GM12878 (cell line): Measurements from ENCODE around the gene C3orf20. TPM values are rescaled to one million over a fixed set of nuclear protein-coding genes. Genes with fewer than 3 reads are reported as not detected.

Source experiments
- ATAC-seq: fragments of 200-7000 bp; cut with Tn5 transposase; 3 replicates; pipeline ENCODE4 v1.9.1; 2020; ENCODE audit warnings: mild to moderate bottlenecking, moderate library complexity
- BruUV-seq: library from RNA; stranded (reverse); fragments of 400-500 nt; replicated peaks from 2 replicates; lab custom pipeline; 2021; lab: Mats Ljungman, UMichigan
- CTCF ChIA-PET: fragments of 300-600 bp; sonication (Branson Sonifier 250); formaldehyde crosslinking; extraction: SDS; loops from one replicate; lab custom pipeline; 2021; ENCODE audit warnings: inconsistent platforms; lab: Yijun Ruan, JAX
- POLR2A ChIA-PET: fragments of 350-600 bp; formaldehyde crosslinking; extraction: SDS; loops from one replicate; lab custom pipeline; 2021; ENCODE audit warnings: inconsistent platforms; lab: Charles Lee
- RAD21 ChIA-PET: fragments of 300-600 bp; sonication (Branson Sonifier 250); formaldehyde crosslinking; loops from one replicate; lab custom pipeline; 2023; ENCODE audit warnings: antibody characterized with exemption; ENCODE audit not compliant: unreplicated experiment; lab: Charles Lee
- SMC1A ChIA-PET: fragments of 300-600 bp; sonication (Branson Sonifier 250); formaldehyde crosslinking; loops from one replicate; lab custom pipeline; 2023; ENCODE audit not compliant: unreplicated experiment, uncharacterized antibody; lab: Charles Lee
- DNase-seq: peaks from one replicate; pipeline ENCODE4 v3.0.0-alpha.2; 2011; ENCODE audit warnings: low read depth, low spot score
- FAIRE-seq: peaks from 3 replicates; lab custom pipeline; 2011; peaks lifted over from hg19 to GRCh38; lab: Jason Lieb, UNC
- H2AFZ ChIP-seq: 2 replicates; pipeline ENCODE4 v1.6.0; 2011; ENCODE audit warnings: low read depth, low read length, control low read depth; ENCODE audit not compliant: control insufficient read depth
- H3K27ac ChIP-seq: 2 replicates; pipeline ENCODE4 v1.5.1; 2011; ENCODE audit warnings: control low read depth; ENCODE audit not compliant: control insufficient read depth, insufficient read depth
- H3K27me3 ChIP-seq, 2 experiments: replicated peaks in 1 of 2; 2 replicates each; pipeline versions ENCODE4 v1.6.0 to v1.6.1; 2011; ENCODE audit warnings: low read length in 1 of 2; ENCODE audit not compliant: control insufficient read depth in 2 of 2, insufficient read depth in 2 of 2
- H3K36me3 ChIP-seq, 2 experiments: 2 replicates each; pipeline ENCODE4 v1.5.1; 2011; ENCODE audit warnings: low read length in 1 of 2; ENCODE audit not compliant: control insufficient read depth in 2 of 2, insufficient read depth in 2 of 2
- H3K4me1 ChIP-seq: 2 replicates; pipeline ENCODE4 v1.6.1; 2011; ENCODE audit warnings: mild to moderate bottlenecking, low read length, moderate library complexity, mixed read lengths; ENCODE audit not compliant: control insufficient read depth, insufficient read depth
- H3K4me2 ChIP-seq: 2 replicates; pipeline ENCODE4 v1.6.0; 2011; ENCODE audit warnings: control low read depth; ENCODE audit not compliant: control insufficient read depth, insufficient read depth
- H3K4me3 ChIP-seq: fragments of 200-600 bp; sonication (generic); 2 replicates; pipeline ENCODE4 v1.5.1; 2016
- H3K79me2 ChIP-seq: 2 replicates; pipeline ENCODE4 v1.6.0; 2011; ENCODE audit warnings: low read length; ENCODE audit not compliant: control insufficient read depth, insufficient read depth
- H3K9ac ChIP-seq: 2 replicates; pipeline ENCODE4 v1.8.0; 2011; ENCODE audit warnings: low read length, control low read depth, mixed read lengths; ENCODE audit not compliant: control insufficient read depth, insufficient read depth
- H3K9me3 ChIP-seq: replicated peaks from 3 replicates; pipeline ENCODE4 v1.5.1; 2011; ENCODE audit warnings: mild to moderate bottlenecking, low read length; ENCODE audit not compliant: control insufficient read depth, insufficient read depth
- H4K20me1 ChIP-seq: 2 replicates; pipeline ENCODE4 v1.6.0; 2011; ENCODE audit not compliant: control insufficient read depth, insufficient read depth
- BCLAF1 ChIP-seq: fragments of 450-650 bp; IDR thresholded peaks from 2 replicates; pipeline ENCODE4 v1.6.1; 2017; ENCODE audit warnings: antibody characterized with exemption, mild to moderate bottlenecking, moderate library complexity
- CBX3 ChIP-seq: fragments of 200-600 bp; sonication (generic); IDR thresholded peaks from 2 replicates; pipeline ENCODE4 v1.6.1; 2016; ENCODE audit warnings: low read depth, borderline replicate concordance
- CEBPB ChIP-seq, 2 experiments: fragments of 150-350 bp in 1 of 2; IDR thresholded peaks; 2 replicates each; pipeline ENCODE4 v1.6.1; 2012 to 2014; ENCODE audit warnings: low read depth in 2 of 2, low read length in 2 of 2, borderline replicate concordance in 1 of 2, inconsistent platforms in 1 of 2
- EZH2 ChIP-seq: IDR thresholded peaks from 2 replicates; pipeline ENCODE4 v1.6.1; 2012; ENCODE audit warnings: low read depth, mild to moderate bottlenecking, control low read depth, inconsistent platforms, low read length, borderline replicate concordance; ENCODE audit not compliant: control insufficient read depth
- IKZF1 ChIP-seq: fragments of 450-650 bp; conservative IDR thresholded peaks from 2 replicates; pipeline ENCODE4 v1.6.1; 2017; ENCODE audit warnings: antibody characterized with exemption, mild to moderate bottlenecking
- NFIC ChIP-seq: IDR thresholded peaks from 2 replicates; pipeline ENCODE4 v1.6.1; 2012; ENCODE audit warnings: low read depth, mild to moderate bottlenecking, inconsistent platforms, low read length, moderate library complexity
- POLR2AphosphoS2 ChIP-seq: IDR thresholded peaks from 2 replicates; pipeline ENCODE4 v1.6.1; 2011; ENCODE audit warnings: low read depth, mild to moderate bottlenecking, low read length, improper control_type of control experiment, moderate library complexity
- RUNX3 ChIP-seq: IDR thresholded peaks from 2 replicates; pipeline ENCODE4 v1.6.1; 2012; ENCODE audit warnings: low read length, inconsistent platforms
- SIN3A ChIP-seq: IDR thresholded peaks from 2 replicates; pipeline ENCODE4 v1.6.1; 2012; ENCODE audit warnings: low read depth, low read length, improper control_type of control experiment
- SPI1 ChIP-seq: IDR thresholded peaks from 2 replicates; pipeline ENCODE4 v1.6.1; 2011; ENCODE audit warnings: low read depth, mild to moderate bottlenecking, low read length, moderate library complexity, borderline replicate concordance; ENCODE audit not compliant: insufficient read depth
- SREBF1 ChIP-seq: IDR thresholded peaks from 2 replicates; pipeline ENCODE4 v1.6.1; 2012; ENCODE audit warnings: mild to moderate bottlenecking, low read length
- STAT3 ChIP-seq: IDR thresholded peaks from 2 replicates; pipeline ENCODE4 v1.6.1; 2011; ENCODE audit warnings: low read depth, low read length, improper control_type of control experiment
- TARDBP ChIP-seq: IDR thresholded peaks from 2 replicates; pipeline ENCODE4 v1.6.1; 2016; ENCODE audit warnings: borderline replicate concordance
- WRNIP1 ChIP-seq: IDR thresholded peaks from 2 replicates; pipeline ENCODE4 v1.6.1; 2011; ENCODE audit warnings: low read depth, low read length, improper control_type of control experiment, borderline replicate concordance
- ZNF274 ChIP-seq: IDR thresholded peaks from one replicate; pipeline ENCODE4 v1.8.0; 2011; ENCODE audit not compliant: insufficient read length, insufficient read depth
- ZNF592 ChIP-seq: fragments of 450-650 bp; IDR thresholded peaks from 2 replicates; pipeline ENCODE4 v1.6.1; 2017; ENCODE audit warnings: mild to moderate bottlenecking, moderate library complexity
- WGBS: methylation state at CpG from one replicate; pipeline ENCODE4 v1.1.6; 2016; ENCODE audit warnings: low lambda C conversion rate; ENCODE audit not compliant: insufficient replicate concordance, insufficient coverage; ENCODE audit errors: missing lambda C conversion rate; 5-methylcytosine and 5-hydroxymethylcytosine counted together
- in situ Hi-C: fragments of 300-500 bp; cut with MboI; formaldehyde crosslinking; loops from 9 replicates; pipeline ENCODE4 v1.14.3; 2018; ENCODE audit warnings: mixed read lengths
- intact Hi-C: fragments of 100-400 bp; cut with micrococcal nuclease; formaldehyde crosslinking; loops from one replicate; pipeline ENCODE4 v1.14.2; 2022; ENCODE audit not compliant: unreplicated experiment
- polyA plus RNA-seq, 11 experiments: library from polyadenylated mRNA; depleted of rRNA in 4 of 11; unstranded in 6 of 11; stranded (reverse) in 5 of 11; fragments of >200 nt; fragmentation: Nextera tagmentation in 4 of 11; fragmentation: Illumina TruSeq in 1 of 11; extraction: Ambion mirVana in 4 of 11; extraction: Trizol in 1 of 11; gene quantifications; 1 replicate in 1 of 11; 2 replicates in 10 of 11; pipeline versions ENCODE4 v1.2.1 to v1.2.3, GENCODE V29; 2011 to 2016; ENCODE audit warnings: inconsistent platforms in 2 of 11, missing spikeins in 2 of 11, low read depth in 1 of 11
- total RNA-seq, 4 experiments: library from RNA; depleted of rRNA in 3 of 4; stranded (reverse); fragments of >200 nt in 3 of 4; fragmentation: Illumina TruSeq in 1 of 4; extraction: Trizol in 1 of 4; gene quantifications; 2 replicates each; pipeline versions ENCODE4 v1.2.1 to v1.2.3, GENCODE V29; 2013 to 2021

Gene C3orf20
- total and polyA plus RNA-seq, 10 of the 15 experiments (the other 5 are each of a cell fraction or from before 2014, with no cell fraction given): 0.05 to 2.9 (median 1.0) TPM

- TF ChIP-seq BCLAF1: no peak
These were observed 44.4 kb upstream of the C3orf20 start (continued) for GRCh38 chr3:14630404-14631100.

GRCh38 chr3:14631101-14631497 is 43.8 kb upstream of the C3orf20 start:
- SMC1A ChIA-PET: interaction anchor here (1.1 to 4.2 kb wide), 2 partner anchors 150 to 290 kb away, joined by 3 to 28 read pairs; no protein-coding TSS in a partner anchor
- H4K20me1 ChIP-seq: no peaks in the 10 kb centered on the region
- H3K4me3 ChIP-seq: no peak overlapping the region
- intact Hi-C loops (loop anchor here (10.0 kb wide), 1 partner anchor 126 kb away; no protein-coding TSS in a partner anchor), in situ Hi-C loops (no loop called here)
- no peak overlapping the region for H3K27ac ChIP-seq
- no peak overlapping the region for H2AFZ ChIP-seq
- no TSS peak for BruUV-seq
- H3K9me3 ChIP-seq: no peaks in the 10 kb centered on the region; the same call in 2 of the 3 replicates
- peaks cover 2 to 11% of the 10 kb centered on the region in 2 experiments; a peak in 3 of 4 replicates for H3K27me3 ChIP-seq
- POLR2A ChIA-PET: no interaction called here
- no peaks in the 10 kb centered on the region for H3K36me3 ChIP-seq
- RAD21 ChIA-PET: interaction anchor here (1.3 to 3.0 kb wide), 3 partner anchors 51 to 291 kb away, joined by 3 to 15 read pairs (median 12); no protein-coding TSS in a partner anchor
- FAIRE-seq (no peak), ATAC-seq (no peak), DNase-seq (no peak)
- WGBS: 7% methylated on average over 5 of the region's 5 CpGs
- H3K4me2 ChIP-seq: no peak overlapping the region
- CTCF ChIA-PET: interaction anchor here (1.3 to 7.5 kb wide), 3 partner anchors 122 to 290 kb away, joined by 3 to 120 read pairs (median 9); no protein-coding TSS in a partner anchor
- H3K79me2 ChIP-seq: no peaks in the 10 kb centered on the region
- H3K9ac ChIP-seq: no peak overlapping the region
- no peaks in the 10 kb centered on the region for H3K4me1 ChIP-seq
- TF ChIP-seq ZNF274 (no peak), EZH2 (no peak), SPI1 (no peak), STAT3 (no peak), TARDBP (no peak), CEBPB (IDR thresholded peaks at IDR 0.05; ENCODE audit: borderline replicate concordance in 1 of 2, low read depth in 2 of 2, low read length in 2 of 2) (no peak), SIN3A (no peak), ZNF592 (no peak), RUNX3 (no peak), SREBF1 (no peak), NFIC (no peak), CBX3 (no peak), IKZF1 (no peak), POLR2AphosphoS2 (no peak), WRNIP1 (no peak)
